ENCODE data around the gene GNAT2. TPM values are rescaled to one million over a fixed set of nuclear protein-coding genes. Genes with fewer than 3 reads are reported as not detected.

The GNAT2 gene
- total RNA-seq, 2 experiments from 2014 or later: not detected

DNA sequence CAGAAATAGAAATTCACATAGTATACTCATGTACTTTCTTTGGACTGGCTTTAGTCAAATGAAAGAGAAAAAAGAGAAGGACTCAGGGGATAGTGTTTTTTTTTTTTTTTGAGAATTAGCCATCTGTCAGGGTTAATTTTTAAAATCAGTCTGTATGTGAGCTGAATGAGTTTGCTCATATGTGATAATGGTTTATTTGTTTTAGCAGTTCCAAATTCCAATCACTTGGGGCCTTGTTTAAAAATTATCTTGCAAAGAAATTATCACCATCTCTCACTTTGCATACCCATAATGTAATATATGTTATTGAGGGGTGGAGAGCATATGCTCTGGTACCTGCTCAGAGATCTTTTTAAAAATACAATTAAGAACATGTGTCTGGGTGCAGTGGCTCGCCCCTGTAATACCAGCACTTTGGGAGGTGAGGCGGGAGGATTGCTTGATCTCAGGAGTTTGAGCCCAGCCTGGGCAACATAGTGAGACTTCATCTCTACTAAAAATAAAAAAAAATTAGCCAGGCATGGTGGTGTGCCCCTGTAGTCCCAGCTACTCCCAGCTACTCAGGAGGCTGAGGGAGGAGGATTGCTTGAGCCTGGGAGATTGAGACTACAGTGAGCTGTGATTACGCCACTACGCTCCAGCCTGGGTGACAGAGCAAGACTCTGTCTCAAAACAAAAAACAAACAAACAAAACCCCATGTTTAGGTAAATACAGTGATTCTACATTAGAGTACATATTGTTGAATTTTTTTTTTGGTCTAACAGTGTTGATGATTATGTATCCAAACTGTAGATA lies 51.3 kb downstream of the GNAT2 start:
- peaks cover 19% of the 10 kb centered on the region for H3K4me1 ChIP-seq (ENCODE audit: insufficient read depth, low read length)
- Mint-ChIP-seq H3K4me3 (no peak overlapping the region), H3K27ac (peak overlapping the region; percentile 32), H3K9me3 (no peaks in the 10 kb centered on the region), H3K4me1 (ENCODE audit: low read depth) (peaks cover 36% of the 10 kb centered on the region), H3K36me3 (ENCODE audit: low read depth) (peaks cover 9% of the 10 kb centered on the region), H3K27me3 (no peaks in the 10 kb centered on the region)
- DNase-seq (no peak), ATAC-seq (ENCODE audit: poor library complexity) (no peak)
- H3K9me3 ChIP-seq (ENCODE audit: control insufficient read depth in 1 of 2, insufficient read depth in 1 of 2, low read length in 2 of 2): no peaks in the 10 kb centered on the region
- no peak overlapping the region for H3K27ac ChIP-seq (ENCODE audit: low read depth in 1 of 2, low read length in 2 of 2)
- intact Hi-C loops (cut with DNase I, micrococcal nuclease): no loop called here
- ChIA-PET CTCF (interaction anchor here (1.6 kb wide), 1 partner anchor 35 kb away, joined by 3 read pairs; no protein-coding TSS in a partner anchor), POLR2A (interaction anchor here (1.9 kb wide), 1 partner anchor 12 kb away, joined by 5 read pairs; no protein-coding TSS in a partner anchor)
- TF ChIP-seq CTCF (IDR thresholded peaks at IDR 0.05): no peak
- no peak overlapping the region for H3K4me3 ChIP-seq (ENCODE audit: low read length)
- peaks cover 2% of the 10 kb centered on the region for H3K36me3 ChIP-seq (ENCODE audit: insufficient read depth, low read length)
- no peaks in the 10 kb centered on the region for H3K27me3 ChIP-seq (ENCODE audit: control insufficient read depth in 1 of 2, insufficient read depth in 2 of 2, low read length in 2 of 2)

DNA sequence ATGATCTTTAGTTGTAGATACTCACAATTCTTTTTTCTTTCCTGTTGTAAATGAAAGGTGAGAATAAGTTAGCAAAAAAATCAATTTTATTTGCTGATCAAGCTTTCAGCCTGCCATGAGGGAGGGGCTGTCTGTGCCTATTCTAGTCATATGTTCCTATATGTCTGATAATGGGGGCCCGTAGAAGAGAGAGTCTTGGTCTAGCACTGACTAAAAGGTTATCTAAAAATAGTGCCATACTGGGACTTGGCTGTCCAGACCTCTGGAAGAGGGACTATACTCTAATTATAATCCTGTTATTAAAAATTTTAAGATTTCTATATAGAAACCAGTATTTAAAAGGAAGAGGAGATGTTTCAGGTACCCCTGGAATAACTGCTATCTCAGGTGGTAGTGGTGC lies 52.4 kb downstream of the GNAT2 start:
- POLR2A ChIA-PET: no interaction called here
- Mint-ChIP-seq H3K27ac (no peak overlapping the region), H3K36me3 (ENCODE audit: low read depth) (no peaks in the 10 kb centered on the region), H3K4me1 (ENCODE audit: low read depth) (peaks cover 38% of the 10 kb centered on the region), H3K9me3 (no peaks in the 10 kb centered on the region), H3K27me3 (no peaks in the 10 kb centered on the region), H3K4me3 (no peak overlapping the region)
- CTCF ChIA-PET: interaction anchor here (1.6 kb wide), 1 partner anchor 34 kb away, joined by 3 read pairs; no protein-coding TSS in a partner anchor
- H3K27ac ChIP-seq (ENCODE audit: low read depth in 1 of 2, low read length in 2 of 2): no peak overlapping the region
- H3K36me3 ChIP-seq (ENCODE audit: insufficient read depth, low read length): peaks cover 2% of the 10 kb centered on the region
- H3K9me3 ChIP-seq (ENCODE audit: control insufficient read depth in 1 of 2, insufficient read depth in 1 of 2, low read length in 2 of 2): no peaks in the 10 kb centered on the region
- intact Hi-C loops (cut with DNase I, micrococcal nuclease): no loop called here
- no peak for TF ChIP-seq CTCF (IDR thresholded peaks at IDR 0.05)
- ATAC-seq (ENCODE audit: poor library complexity) (no peak), DNase-seq (no peak)
- no peak overlapping the region for H3K4me3 ChIP-seq (ENCODE audit: low read length)
- peaks cover 21% of the 10 kb centered on the region for H3K4me1 ChIP-seq (ENCODE audit: insufficient read depth, low read length)
- H3K27me3 ChIP-seq (ENCODE audit: control insufficient read depth in 1 of 2, insufficient read depth in 2 of 2, low read length in 2 of 2): no peaks in the 10 kb centered on the region

DNA sequence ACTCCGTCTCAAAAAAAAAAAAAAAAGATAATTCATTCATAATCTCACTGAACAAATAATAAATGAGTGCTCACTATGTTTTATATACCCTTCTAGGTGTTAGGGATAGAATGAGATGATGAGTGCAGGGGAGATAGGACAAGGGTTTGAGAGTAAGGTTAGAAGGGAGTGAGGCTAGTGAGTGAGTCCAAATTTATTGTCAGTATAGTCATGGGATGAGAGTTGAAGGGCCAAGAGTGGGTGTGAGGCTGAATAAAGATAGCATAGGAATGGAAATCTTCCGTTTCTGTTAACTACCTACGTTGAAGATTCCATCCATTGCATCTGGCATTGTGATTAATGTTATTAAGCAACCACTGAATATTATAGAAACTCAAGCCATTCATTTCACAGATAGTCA lies 54.2 kb downstream of the GNAT2 start:
- intact Hi-C loops (cut with DNase I, micrococcal nuclease): no loop called here
- Mint-ChIP-seq H3K4me1 (ENCODE audit: low read depth) (peaks cover 55% of the 10 kb centered on the region), H3K27me3 (no peaks in the 10 kb centered on the region), H3K36me3 (ENCODE audit: low read depth) (no peaks in the 10 kb centered on the region), H3K4me3 (no peak overlapping the region), H3K27ac (peak overlapping the region; percentile 6), H3K9me3 (no peaks in the 10 kb centered on the region)
- ATAC-seq (ENCODE audit: poor library complexity): no peak
- Histone ChIP-seq H3K27ac (ENCODE audit: low read depth in 1 of 2, low read length in 2 of 2) (no peak overlapping the region), H3K27me3 (ENCODE audit: control insufficient read depth in 1 of 2, insufficient read depth in 2 of 2, low read length in 2 of 2) (no peaks in the 10 kb centered on the region), H3K9me3 (ENCODE audit: control insufficient read depth in 1 of 2, insufficient read depth in 1 of 2, low read length in 2 of 2) (no peaks in the 10 kb centered on the region), H3K4me1 (ENCODE audit: insufficient read depth, low read length) (peaks cover 25% of the 10 kb centered on the region), H3K4me3 (ENCODE audit: low read length) (no peak overlapping the region), H3K36me3 (ENCODE audit: insufficient read depth, low read length) (peaks cover 2% of the 10 kb centered on the region)
- ChIA-PET POLR2A (interaction anchor here (0.6 to 1.1 kb wide), 2 partner anchors 17 to 26 kb away, joined by 3 read pairs; partner anchors contain the start of gene GNAI3), CTCF (interaction anchor here (1.6 kb wide), 1 partner anchor 75 kb away, joined by 3 read pairs; no protein-coding TSS in a partner anchor)
- TF ChIP-seq CTCF (IDR thresholded peaks at IDR 0.05): no peak
- DNase-seq: no peak
